Keratinocyte (primary cell): ENCODE data around the gene ENTPD6. TPM values are rescaled to one million over a fixed set of nuclear protein-coding genes. Genes with fewer than 3 reads are reported as not detected.

Experiments
- DNase-seq: peaks from one replicate; pipeline ENCODE4 v3.0.0-alpha.2; 2011; ENCODE audit warnings: low read depth, missing footprints, low spot score
- FAIRE-seq: peaks from 2 replicates; lab custom pipeline; 2011; peaks lifted over from hg19 to GRCh38; lab: Jason Lieb, UNC
- H2AFZ ChIP-seq: 2 replicates; pipeline ENCODE4 v1.6.0; 2012; ENCODE audit warnings: low read length, control low read depth, inconsistent platforms; ENCODE audit not compliant: control insufficient read depth
- H3K27ac ChIP-seq: 2 replicates; pipeline ENCODE4 v1.5.1; 2011; ENCODE audit warnings: low read length; ENCODE audit not compliant: control insufficient read depth, insufficient read depth
- H3K27me3 ChIP-seq: 3 replicates; pipeline ENCODE4 v1.6.0; 2011; ENCODE audit warnings: low read length; ENCODE audit not compliant: control insufficient read depth, insufficient read depth; ENCODE audit errors: extremely low read depth
- H3K36me3 ChIP-seq, 2 experiments: 2 replicates in 1 of 2; 3 replicates in 1 of 2; pipeline ENCODE4 v1.5.1; 2011; ENCODE audit warnings: low read length in 2 of 2, mild to moderate bottlenecking in 1 of 2; ENCODE audit not compliant: control insufficient read depth in 2 of 2, insufficient read depth in 2 of 2; ENCODE audit errors: extremely low read depth in 1 of 2
- H3K4me1 ChIP-seq: 3 replicates; pipeline ENCODE4 v1.5.1; 2011; ENCODE audit warnings: low read length; ENCODE audit not compliant: control insufficient read depth, insufficient read depth; ENCODE audit errors: extremely low read depth
- H3K4me2 ChIP-seq: 3 replicates; pipeline ENCODE4 v1.6.0; 2011; ENCODE audit warnings: low read depth, low read length; ENCODE audit not compliant: control insufficient read depth, insufficient read depth; ENCODE audit errors: extremely low read depth
- H3K4me3 ChIP-seq, 3 experiments: fragments of 200-600 bp in 1 of 3; sonication (generic) in 1 of 3; 2 replicates in 2 of 3; 3 replicates in 1 of 3; pipeline ENCODE4 v1.5.1; 2011 to 2016; ENCODE audit warnings: low read length in 3 of 3, mild to moderate bottlenecking in 3 of 3, control low read depth in 2 of 3, inconsistent platforms in 1 of 3, low read depth in 1 of 3, mixed read lengths in 1 of 3, mixed run types in 1 of 3, moderate library complexity in 1 of 3; ENCODE audit not compliant: control insufficient read depth in 2 of 3, insufficient read depth in 2 of 3; ENCODE audit errors: extremely low read depth in 1 of 3
- H3K79me2 ChIP-seq: 2 replicates; pipeline ENCODE4 v1.6.0; 2012; ENCODE audit warnings: low read length; ENCODE audit not compliant: control insufficient read depth, insufficient read depth
- H3K9ac ChIP-seq: 3 replicates; pipeline ENCODE4 v1.6.0; 2011; ENCODE audit warnings: low read length; ENCODE audit not compliant: control insufficient read depth, insufficient read depth; ENCODE audit errors: extremely low read depth
- H3K9me1 ChIP-seq: 3 replicates; pipeline ENCODE4 v1.6.0; 2011; ENCODE audit warnings: low read length; ENCODE audit not compliant: control insufficient read depth, insufficient read depth; ENCODE audit errors: extremely low read depth
- H3K9me3 ChIP-seq: 2 replicates; pipeline ENCODE4 v1.5.1; 2012; ENCODE audit warnings: low read depth, low read length; ENCODE audit not compliant: control insufficient read depth
- H4K20me1 ChIP-seq: 3 replicates; pipeline ENCODE4 v1.6.0; 2011; ENCODE audit warnings: low read length; ENCODE audit not compliant: control insufficient read depth, insufficient read depth; ENCODE audit errors: extremely low read depth
- CTCF ChIP-seq, 3 experiments: IDR thresholded peaks in 1 of 3; conservative IDR thresholded peaks in 1 of 3; optimal IDR thresholded peaks in 1 of 3; 2 replicates in 2 of 3; 3 replicates in 1 of 3; pipeline versions ENCODE3 to v1.5.1; 2011; ENCODE audit warnings: low read length in 3 of 3, mild to moderate bottlenecking in 3 of 3, moderate library complexity in 2 of 3, control low read depth in 1 of 3, inconsistent platforms in 1 of 3; ENCODE audit not compliant: insufficient read depth in 2 of 3; ENCODE audit errors: extremely low read depth in 1 of 3
- EZH2 ChIP-seq: IDR thresholded peaks from one replicate; pipeline ENCODE4 v1.6.1; 2012; ENCODE audit warnings: inconsistent platforms, mild to moderate bottlenecking, low read length, moderate library complexity
- dilution Hi-C: fragments of 300-500 bp; cut with MboI; formaldehyde crosslinking; loops from one replicate; pipeline ENCODE4 v1.7.0; 2020; ENCODE audit warnings: low sequenced_read_pairs; ENCODE audit not compliant: extremely low pct_ligation_motif_present
- polyA minus RNA-seq, 3 experiments: library from RNA; depleted of rRNA, polyadenylated mRNA; stranded (reverse); fragments of >200 nt; gene quantifications; 1 replicate in 1 of 3; 2 replicates in 1 of 3; 3 replicates in 1 of 3; pipeline ENCODE4 v1.2.3, GENCODE V29; 2011
- polyA plus RNA-seq, 5 experiments: library from polyadenylated mRNA; depleted of rRNA in 3 of 5; stranded (reverse) in 3 of 5; stranded (forward) in 1 of 5; unstranded in 1 of 5; fragments of >200 nt; gene quantifications; 1 replicate in 1 of 5; 2 replicates in 3 of 5; 3 replicates in 1 of 5; pipeline versions ENCODE4 v1.2.1 to v1.2.3, GENCODE V29; 2011 to 2012; ENCODE audit warnings: missing spikeins in 2 of 5, low read depth in 1 of 5, low replicate concordance in 1 of 5

ENTPD6 gene
- polyA plus RNA-seq (57.8 to 62.0 TPM (median 58.0 TPM) in 3 replicates), polyA minus RNA-seq (55.2 to 77.9 TPM (median 63.6 TPM) in 3 replicates)
- polyA plus RNA-seq (2011; ENCODE audit: low read depth) = 21.1 TPM
- polyA plus RNA-seq (2011; cell fraction: cytosol; rRNA removed) = 34.1 and 47.9 TPM in 2 replicates
- 110 and 122 TPM in 2 replicates for polyA plus RNA-seq (2011; cell fraction: nucleus; rRNA removed)
- polyA plus RNA-seq (2012; ENCODE audit: low replicate concordance) = 45.3 and 56.1 TPM in 2 replicates
- 44.1 TPM for polyA minus RNA-seq (2011; cell fraction: cytosol; rRNA and poly(A)+ RNA removed)
- 48.5 and 57.2 TPM in 2 replicates for polyA minus RNA-seq (2011; cell fraction: nucleus; rRNA and poly(A)+ RNA removed)

- Histone ChIP-seq H3K27me3 (no peaks in the 10 kb centered on the region), H3K4me2 (peak within 1 kb of the TSS; percentile 91), H3K4me1 (peaks cover 19% of the 10 kb centered on the region), H4K20me1 (no peaks in the 10 kb centered on the region), H3K36me3 (peaks cover 1 to 9% of the 10 kb centered on the region in 2 experiments), H3K79me2 (peaks cover 34% of the 10 kb centered on the region), H2AFZ (peak within 1 kb of the TSS; percentile 82), H3K9me1 (no peaks in the 10 kb centered on the region), H3K9ac (peak within 1 kb of the TSS; percentile 87), H3K9me3 (no peaks in the 10 kb centered on the region), H3K4me3 (peak within 1 kb of the TSS; percentile 81 to 92 (median 92)), H3K27ac (peak within 1 kb of the TSS; percentile 60)
- dilution Hi-C loops = no loop called here
- FAIRE-seq = no peak
- DNase-seq = peak; percentile 28
- TF ChIP-seq CTCF (optimal IDR thresholded peaks at IDR 0.05 in 1 of 3, IDR thresholded peaks at IDR 0.05 in 1 of 3, conservative IDR thresholded peaks at IDR 0.05 in 1 of 3; ENCODE audit: extremely low read depth in 1 of 3, insufficient read depth in 2 of 3, low read length in 3 of 3) (no peak), EZH2 (no peak)
Measured at GRCh38 chr20:25195014-25195961, at the start of gene ENTPD6. Gene ENTPD6, plus strand, starts transcription at chr20:25195712. Its CDS starts 10,825 bp downstream, at chr20:25206537.

GRCh38 chr20:25146976-25147375 lies 48.5 kb upstream of the ENTPD6 start:
- FAIRE-seq (no peak), DNase-seq (no peak)
- no peaks in the 10 kb centered on the region for H3K4me1 ChIP-seq
- dilution Hi-C loops = no loop called here
- H3K9me3 ChIP-seq = no peaks in the 10 kb centered on the region
- no peak overlapping the region for H2AFZ ChIP-seq
- no peak overlapping the region for H3K9ac ChIP-seq
- H4K20me1 ChIP-seq = no peaks in the 10 kb centered on the region
- peaks cover 26% of the 10 kb centered on the region for H3K27me3 ChIP-seq
- H3K79me2 ChIP-seq = no peaks in the 10 kb centered on the region
- H3K36me3 ChIP-seq = no peaks in the 10 kb centered on the region
- no peak overlapping the region for H3K4me3 ChIP-seq
- H3K27ac ChIP-seq = no peak overlapping the region
- H3K9me1 ChIP-seq = no peaks in the 10 kb centered on the region
- no peak overlapping the region for H3K4me2 ChIP-seq
- no peak for TF ChIP-seq EZH2
- TF ChIP-seq CTCF (optimal IDR thresholded peaks at IDR 0.05 in 1 of 3, IDR thresholded peaks at IDR 0.05 in 1 of 3, conservative IDR thresholded peaks at IDR 0.05 in 1 of 3; ENCODE audit: extremely low read depth in 1 of 3, insufficient read depth in 2 of 3, low read length in 3 of 3) = no peak
